K562 (cell line): ENCODE measurements around the gene C15orf62. TPM values are rescaled to one million over a fixed set of nuclear protein-coding genes. Genes with fewer than 3 reads are reported as not detected.

ENCODE experiments used
- ATAC-seq: fragments of 200-7000 bp; cut with Tn5 transposase; 3 replicates; pipeline ENCODE4 v1.9.1; 2020; ENCODE audit warnings: moderate library complexity
- BruUV-seq: library from RNA; stranded (reverse); fragments of 400-500 nt; replicated peaks from 2 replicates; lab custom pipeline; 2021; lab: Mats Ljungman, UMichigan
- CTCF ChIA-PET: fragments of 300-600 bp; formaldehyde crosslinking; extraction: SDS; loops from one replicate; lab custom pipeline; 2021; ENCODE audit warnings: low intra/inter-chr PET ratio; lab: Yijun Ruan, JAX
- POLR2A ChIA-PET: fragments of 300-600, 350-650 bp; sonication (Branson Sonifier 250); formaldehyde crosslinking; extraction: SDS; loops from one replicate; lab custom pipeline; 2021; ENCODE audit warnings: antibody characterized with exemption, inconsistent platforms; lab: Yijun Ruan, JAX
- DNase-seq, 4 experiments: peaks; one replicate each; pipeline versions ENCODE4 v3.0.0 to v3.0.0-alpha.2; 2011 to 2018; ENCODE audit warnings: low spot score in 3 of 4, mixed read lengths in 3 of 4; ENCODE audit errors: extremely low read depth in 1 of 4
- FAIRE-seq: peaks from 2 replicates; lab custom pipeline; 2011; peaks lifted over from hg19 to GRCh38; lab: Jason Lieb, UNC
- H2AFZ ChIP-seq: 2 replicates; pipeline ENCODE4 v1.6.0; 2011; ENCODE audit warnings: low read depth, low read length, control low read depth, inconsistent platforms
- H3K27ac ChIP-seq: fragments of 200-600 bp; 3 replicates; pipeline ENCODE4 v1.8.0; 2011; ENCODE audit warnings: low read depth, mild to moderate bottlenecking, control low read depth, inconsistent platforms, low read length, moderate library complexity, mixed read lengths; ENCODE audit errors: extremely low read depth
- H3K27me3 ChIP-seq, 2 experiments: fragments of 300-600 bp in 1 of 2; 2 replicates in 1 of 2; 3 replicates in 1 of 2; pipeline versions ENCODE4 v1.6.0 to v1.8.0; 2011; ENCODE audit warnings: inconsistent platforms in 2 of 2, low read length in 2 of 2, mild to moderate bottlenecking in 1 of 2, mixed read lengths in 1 of 2, moderate library complexity in 1 of 2; ENCODE audit not compliant: control insufficient read depth in 2 of 2, insufficient read depth in 2 of 2
- H3K36me3 ChIP-seq: fragments of 300-600 bp; 3 replicates; pipeline ENCODE4 v1.8.0; 2011; ENCODE audit warnings: mild to moderate bottlenecking, low read length, inconsistent platforms; ENCODE audit not compliant: control insufficient read depth, insufficient read depth
- H3K4me1 ChIP-seq, 2 experiments: fragments of 200-600 bp in 1 of 2; replicated peaks in 1 of 2; 2 replicates in 1 of 2; 3 replicates in 1 of 2; pipeline versions ENCODE4 v1.5.1 to v1.8.0; 2011; ENCODE audit warnings: inconsistent platforms in 2 of 2, low read length in 2 of 2, mild to moderate bottlenecking in 1 of 2, mixed read lengths in 1 of 2, moderate library complexity in 1 of 2; ENCODE audit not compliant: control insufficient read depth in 2 of 2, insufficient read depth in 2 of 2
- H3K4me2 ChIP-seq: 2 replicates; pipeline ENCODE4 v1.6.1; 2011; ENCODE audit warnings: low read length, control low read depth, inconsistent platforms, mixed read lengths; ENCODE audit not compliant: insufficient read depth
- H3K4me3 ChIP-seq: fragments of 200-600 bp; sonication (generic), shearing (Covaris generic); 2 replicates; pipeline ENCODE4 v1.5.1; 2016; ENCODE audit warnings: control low read depth, inconsistent platforms
- H3K79me2 ChIP-seq: fragments of 200-600 bp; 3 replicates; pipeline ENCODE4 v1.8.0; 2011; ENCODE audit warnings: low read length, inconsistent platforms; ENCODE audit not compliant: control insufficient read depth, insufficient read depth
- H3K9ac ChIP-seq, 2 experiments: 2 replicates each; pipeline versions ENCODE4 v1.6.0 to v1.6.1; 2011; ENCODE audit warnings: low read depth in 2 of 2, low read length in 2 of 2, control low read depth in 1 of 2, inconsistent platforms in 1 of 2, mild to moderate bottlenecking in 1 of 2, mixed read lengths in 1 of 2; ENCODE audit not compliant: insufficient read depth in 1 of 2
- H3K9me1 ChIP-seq: one replicate; pipeline ENCODE4 v1.6.0; 2011; ENCODE audit warnings: inconsistent platforms, mild to moderate bottlenecking, low read length, moderate library complexity; ENCODE audit not compliant: control insufficient read depth, insufficient read depth
- H3K9me3 ChIP-seq: replicated peaks from 2 replicates; pipeline ENCODE4 v1.5.1; 2011; ENCODE audit warnings: low read depth, low read length, inconsistent platforms; ENCODE audit not compliant: control insufficient read depth, insufficient read depth
- H4K20me1 ChIP-seq: replicated peaks from 2 replicates; pipeline ENCODE4 v1.6.1; 2011; ENCODE audit warnings: low read length, inconsistent platforms, mixed read lengths; ENCODE audit not compliant: control insufficient read depth, insufficient read depth
- CC2D1A ChIP-seq: fragments of 450-650 bp; IDR thresholded peaks from 2 replicates; pipeline ENCODE4 v1.6.1; 2017; ENCODE audit warnings: mild to moderate bottlenecking
- GATA2 ChIP-seq: sonication (generic); formaldehyde crosslinking; IDR thresholded peaks from 2 replicates; pipeline ENCODE4 v1.4.0; 2020; ENCODE audit warnings: mild to moderate bottlenecking, missing genetic modification reagents
- HNRNPL ChIP-seq: fragments of 200-400 bp; formaldehyde crosslinking; IDR thresholded peaks from 2 replicates; pipeline ENCODE4 v1.6.1; 2017; ENCODE audit warnings: low read depth, mild to moderate bottlenecking, low read length
- HNRNPUL1 ChIP-seq: fragments of 200-400 bp; formaldehyde crosslinking; IDR thresholded peaks from 2 replicates; pipeline ENCODE4 v1.6.1; 2017; ENCODE audit warnings: low read length
- JUN ChIP-seq, 2 experiments: sonication (generic) in 1 of 2; formaldehyde crosslinking in 1 of 2; IDR thresholded peaks; 2 replicates each; pipeline versions ENCODE4 v1.6.1 to v1.8.0; 2012 to 2022; ENCODE audit warnings: borderline replicate concordance in 2 of 2, mild to moderate bottlenecking in 2 of 2, improper control_type of control experiment in 1 of 2, low read depth in 1 of 2, low read length in 1 of 2, missing genetic modification reagents in 1 of 2
- KDM1A ChIP-seq, 2 experiments: fragments of 450-650 bp; IDR thresholded peaks; 2 replicates each; pipeline ENCODE4 v1.6.1; 2016; ENCODE audit warnings: mild to moderate bottlenecking in 2 of 2
- KLF1 ChIP-seq: fragments of 450-650 bp; IDR thresholded peaks from 2 replicates; pipeline ENCODE4 v1.6.1; 2016; ENCODE audit warnings: missing genetic modification characterization, missing compliant biosample characterization
- NFYB ChIP-seq: IDR thresholded peaks from 2 replicates; pipeline ENCODE4 v1.6.1; 2011; ENCODE audit warnings: mild to moderate bottlenecking, moderate library complexity; ENCODE audit not compliant: insufficient read length; ENCODE audit errors: extremely low read depth
- NRF1 ChIP-seq, 2 experiments: fragments of 450-650 bp; IDR thresholded peaks in 1 of 2; conservative IDR thresholded peaks in 1 of 2; 2 replicates each; pipeline ENCODE4 v1.6.1; 2014; ENCODE audit warnings: mild to moderate bottlenecking in 2 of 2
- PHB ChIP-seq: fragments of 250-450 bp; sonication (Bioruptor Pico); IDR thresholded peaks from 2 replicates; pipeline ENCODE4 v1.5.0; 2021
- POLR2G ChIP-seq: fragments of 200-400 bp; formaldehyde crosslinking; IDR thresholded peaks from 2 replicates; pipeline ENCODE4 v1.6.1; 2017; ENCODE audit warnings: low read depth, mild to moderate bottlenecking, antibody characterized with exemption, low read length, moderate library complexity
- PTRF ChIP-seq: fragments of 450-650 bp; IDR thresholded peaks from 2 replicates; pipeline ENCODE4 v1.6.1; 2016; ENCODE audit warnings: mild to moderate bottlenecking, missing genetic modification characterization, missing compliant biosample characterization
- SAFB ChIP-seq: fragments of 200-400 bp; formaldehyde crosslinking; IDR thresholded peaks from 2 replicates; pipeline ENCODE4 v1.6.1; 2017; ENCODE audit warnings: low read depth, low read length, borderline replicate concordance
- SLC30A9 ChIP-seq: fragments of 250-450 bp; sonication (Bioruptor Pico); IDR thresholded peaks from 2 replicates; pipeline ENCODE4 v1.8.0; 2022; ENCODE audit warnings: mild to moderate bottlenecking, moderate library complexity
- TRIM24 ChIP-seq, 2 experiments: fragments of 450-650 bp; IDR thresholded peaks; 2 replicates each; pipeline ENCODE4 v1.6.1; 2016
- WGBS: fragments of 100-300 bp; shearing (Covaris generic); methylation state at CpG from one replicate; pipeline ENCODE4 v1.1.6; 2016; ENCODE audit warnings: low coverage, mixed read lengths; ENCODE audit not compliant: insufficient coverage; ENCODE audit errors: missing lambda C conversion rate; 5-methylcytosine and 5-hydroxymethylcytosine counted together
- in situ Hi-C: fragments of 300-500 bp; cut with MboI; formaldehyde crosslinking; loops from 4 replicates; pipeline ENCODE4 v1.15.0; 2018; ENCODE audit warnings: inconsistent platforms, mixed read lengths
- intact Hi-C: fragments of 100-400 bp; cut with micrococcal nuclease; formaldehyde crosslinking; loops from 2 replicates; pipeline ENCODE4 v1.14.2; 2022
- polyA plus RNA-seq, 8 experiments: library from polyadenylated mRNA; depleted of rRNA in 4 of 8; stranded (reverse) in 5 of 8; unstranded in 3 of 8; fragments of >200 nt; fragmentation: Nextera tagmentation in 2 of 8; fragmentation: Illumina TruSeq in 1 of 8; extraction: Ambion mirVana in 2 of 8; extraction: Trizol in 1 of 8; gene quantifications; 2 replicates each; pipeline versions ENCODE4 v1.2.1 to v1.2.3, GENCODE V29; 2011 to 2014; ENCODE audit warnings: inconsistent platforms in 1 of 8, missing spikeins in 1 of 8
- total RNA-seq, 7 experiments: library from RNA; depleted of rRNA in 6 of 7; stranded (reverse); fragments of >200 nt in 6 of 7; fragmentation: Illumina TruSeq in 2 of 7; extraction: Trizol in 2 of 7; gene quantifications; 2 replicates each; pipeline versions ENCODE4 v1.2.1 to v1.2.3, GENCODE V29; 2011 to 2021; ENCODE audit warnings: low replicate concordance in 1 of 7
- TF ChIP-seq, protein P1 (sequence below): fragments of 250-450 bp; sonication (Bioruptor Pico); IDR thresholded peaks from 2 replicates; pipeline ENCODE4 v1.8.0; 2022; ENCODE audit warnings: moderate library complexity, mild to moderate bottlenecking, inconsistent platforms
- TF ChIP-seq, protein P2 (sequence below): sonication (generic); formaldehyde crosslinking; IDR thresholded peaks from 2 replicates; pipeline ENCODE4 v1.8.1; 2023; ENCODE audit warnings: mild to moderate bottlenecking, missing genetic modification reagents

The C15orf62 gene
- total and polyA plus RNA-seq, 9 of the 15 experiments (the other 6 are each of a cell fraction or from before 2014, with no cell fraction given), result 0.01 to 0.76 (median 0.30) TPM; not detected in 1

DNA sequence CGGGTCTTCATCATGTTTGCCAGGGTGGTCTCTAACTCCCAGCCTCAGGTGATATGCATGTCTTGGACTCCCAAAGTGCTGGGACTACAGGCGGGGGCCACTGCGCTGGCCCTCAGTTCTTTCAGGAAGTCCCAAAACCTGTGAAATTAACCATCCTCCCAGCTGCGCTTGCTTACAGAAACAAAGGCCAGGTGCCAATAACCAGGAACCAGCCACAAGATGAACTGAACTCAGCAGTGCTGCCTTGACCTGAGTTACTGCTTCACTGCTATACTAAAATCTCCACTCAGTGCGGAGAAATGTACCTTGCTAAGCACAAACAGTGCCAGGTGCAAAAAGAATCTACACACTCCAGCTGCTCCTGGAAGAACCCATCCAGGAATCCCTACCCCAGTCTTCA is 9.8 kb upstream of the C15orf62 start (continued):
- TF ChIP-seq, protein P1, sequence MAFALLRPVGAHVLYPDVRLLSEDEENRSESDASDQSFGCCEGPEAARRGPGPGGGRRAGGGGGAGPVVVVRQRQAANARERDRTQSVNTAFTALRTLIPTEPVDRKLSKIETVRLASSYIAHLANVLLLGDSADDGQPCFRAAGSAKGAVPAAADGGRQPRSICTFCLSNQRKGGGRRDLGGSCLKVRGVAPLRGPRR, result no peak
- TF ChIP-seq GATA2 (CRISPR knock-in tag), result no peak
- TF ChIP-seq NFYB, result no peak
- TF ChIP-seq KLF1 (tag), result no peak
- no peak for TF ChIP-seq SAFB
- no peak for TF ChIP-seq CC2D1A
- TF ChIP-seq HNRNPUL1, result no peak
- no peak for TF ChIP-seq JUN (IDR thresholded peaks at IDR 0.05; ENCODE audit: borderline replicate concordance, low read depth, low read length)
- no peak for TF ChIP-seq JUN (CRISPR knock-in tag; IDR thresholded peaks at IDR 0.05; ENCODE audit: borderline replicate concordance)
- no peak for TF ChIP-seq PHB (CRISPR knock-in tag)

DNA sequence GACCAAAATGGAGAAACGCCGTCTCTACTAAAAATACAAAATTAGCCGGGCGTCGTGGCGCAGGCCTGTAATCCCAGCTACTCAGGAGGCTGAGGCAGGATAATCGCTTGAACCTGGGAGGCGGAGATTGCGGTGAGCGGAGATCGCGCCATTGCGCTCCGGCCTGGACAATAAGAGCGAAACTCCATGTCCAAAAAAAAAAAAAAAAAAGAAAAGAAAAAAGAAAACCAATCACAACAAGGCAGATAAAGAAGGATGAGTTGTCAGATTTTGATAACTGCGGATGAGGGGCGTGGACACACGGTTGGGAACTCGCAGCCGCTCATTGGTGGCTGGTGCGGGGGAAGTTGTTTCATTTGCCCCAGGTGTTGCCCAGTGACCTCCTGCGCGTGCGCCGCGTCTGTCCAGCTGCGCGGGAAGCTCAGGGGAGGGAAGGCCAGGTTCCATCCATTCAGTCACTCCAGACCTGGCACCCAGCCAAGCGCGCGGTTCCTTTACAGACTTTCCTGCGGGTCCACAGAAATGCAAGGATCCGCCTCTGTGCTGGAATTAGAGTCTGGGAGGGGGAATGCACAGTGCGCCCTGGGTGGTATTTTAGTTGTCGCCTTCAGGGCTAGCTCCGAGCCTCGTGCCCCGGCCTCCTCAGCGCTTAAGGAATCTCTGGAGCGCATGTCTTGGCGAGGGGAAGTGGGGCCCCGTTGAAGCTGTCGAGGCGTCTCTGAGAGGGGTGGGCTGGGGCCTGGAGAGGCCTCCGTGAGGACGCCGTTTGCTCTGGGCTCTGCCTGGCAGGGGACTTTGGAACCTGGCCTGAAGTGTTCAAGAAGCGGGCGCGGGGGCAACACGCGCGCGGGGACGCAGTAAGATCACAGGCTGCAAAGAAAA is 6.6 kb upstream of the C15orf62 start:
- no peaks in the 10 kb centered on the region for H3K79me2 ChIP-seq
- WGBS, result 28% methylated on average over 49 of the region's 55 CpGs
- peak overlapping the region; percentile 88 for H3K4me2 ChIP-seq
- peak; percentile 74 to 87 (median 82) for DNase-seq
- peak overlapping the region; percentile 72 to 92 for H3K9ac ChIP-seq
- CTCF ChIA-PET, result no interaction called here
- peak overlapping the region; percentile 64 for H3K4me3 ChIP-seq
- H2AFZ ChIP-seq, result peak overlapping the region; percentile 96
- in situ Hi-C loops, result no loop called here
- H3K27ac ChIP-seq, result peak overlapping the region; percentile 82
- POLR2A ChIA-PET, result interaction anchor here (0.6 to 3.8 kb wide), 12 partner anchors 10 to 251 kb away, joined by 3 to 18 read pairs (median 4); no protein-coding TSS in a partner anchor
- intact Hi-C loops, result loop anchor here (10.0 kb wide), 1 partner anchor 168 kb away; the partner anchor contains the start of gene KNL1
- H3K9me1 ChIP-seq, result no peaks in the 10 kb centered on the region
- FAIRE-seq, result peak; percentile 86
- H4K20me1 ChIP-seq, result no peaks in the 10 kb centered on the region; the same call in none of the 2 replicates
- ATAC-seq, result peak; percentile 51
- H3K27me3 ChIP-seq, result no peaks in the 10 kb centered on the region
- BruUV-seq, result TSS peak; percentile 81
- H3K36me3 ChIP-seq, result peaks cover 10% of the 10 kb centered on the region; the same call in 1 of the 3 replicates
- H3K9me3 ChIP-seq, result no peaks in the 10 kb centered on the region
- peaks cover 21 to 51% of the 10 kb centered on the region in 2 experiments; a peak in 4 of 5 replicates for H3K4me1 ChIP-seq
- TF ChIP-seq POLR2G (no peak), TRIM24 (IDR thresholded peaks at IDR 0.05) (peak; percentile 22 to 47; a peak in 2 of 4 replicates), SLC30A9 (CRISPR knock-in tag) (no peak), HNRNPL (no peak), NRF1 (conservative IDR thresholded peaks at IDR 0.05 in 1 of 2, IDR thresholded peaks at IDR 0.05 in 1 of 2) (peak; percentile 97), KDM1A (IDR thresholded peaks at IDR 0.05) (peak in 1 of 2 experiments; percentile 27; a peak in 1 of 4 replicates), PTRF (tag) (no peak)
- TF ChIP-seq, protein P2, sequence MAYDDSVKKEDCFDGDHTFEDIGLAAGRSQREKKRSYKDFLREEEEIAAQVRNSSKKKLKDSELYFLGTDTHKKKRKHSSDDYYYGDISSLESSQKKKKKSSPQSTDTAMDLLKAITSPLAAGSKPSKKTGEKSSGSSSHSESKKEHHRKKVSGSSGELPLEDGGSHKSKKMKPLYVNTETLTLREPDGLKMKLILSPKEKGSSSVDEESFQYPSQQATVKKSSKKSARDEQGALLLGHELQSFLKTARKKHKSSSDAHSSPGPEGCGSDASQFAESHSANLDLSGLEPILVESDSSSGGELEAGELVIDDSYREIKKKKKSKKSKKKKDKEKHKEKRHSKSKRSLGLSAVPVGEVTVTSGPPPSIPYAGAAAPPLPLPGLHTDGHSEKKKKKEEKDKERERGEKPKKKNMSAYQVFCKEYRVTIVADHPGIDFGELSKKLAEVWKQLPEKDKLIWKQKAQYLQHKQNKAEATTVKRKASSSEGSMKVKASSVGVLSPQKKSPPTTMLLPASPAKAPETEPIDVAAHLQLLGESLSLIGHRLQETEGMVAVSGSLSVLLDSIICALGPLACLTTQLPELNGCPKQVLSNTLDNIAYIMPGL (CRISPR knock-in tag), result 0 out of 2 replicates have a peak, but pooled peaks have one; percentile 16
